NCI-H82 (cell line): Measurements from ENCODE around the gene THOP1.

Source experiments
- DNase-seq: peaks from one replicate; lab custom pipeline; 2025; lab: John Stamatoyannopoulos, UW

THOP1 gene

DNA sequence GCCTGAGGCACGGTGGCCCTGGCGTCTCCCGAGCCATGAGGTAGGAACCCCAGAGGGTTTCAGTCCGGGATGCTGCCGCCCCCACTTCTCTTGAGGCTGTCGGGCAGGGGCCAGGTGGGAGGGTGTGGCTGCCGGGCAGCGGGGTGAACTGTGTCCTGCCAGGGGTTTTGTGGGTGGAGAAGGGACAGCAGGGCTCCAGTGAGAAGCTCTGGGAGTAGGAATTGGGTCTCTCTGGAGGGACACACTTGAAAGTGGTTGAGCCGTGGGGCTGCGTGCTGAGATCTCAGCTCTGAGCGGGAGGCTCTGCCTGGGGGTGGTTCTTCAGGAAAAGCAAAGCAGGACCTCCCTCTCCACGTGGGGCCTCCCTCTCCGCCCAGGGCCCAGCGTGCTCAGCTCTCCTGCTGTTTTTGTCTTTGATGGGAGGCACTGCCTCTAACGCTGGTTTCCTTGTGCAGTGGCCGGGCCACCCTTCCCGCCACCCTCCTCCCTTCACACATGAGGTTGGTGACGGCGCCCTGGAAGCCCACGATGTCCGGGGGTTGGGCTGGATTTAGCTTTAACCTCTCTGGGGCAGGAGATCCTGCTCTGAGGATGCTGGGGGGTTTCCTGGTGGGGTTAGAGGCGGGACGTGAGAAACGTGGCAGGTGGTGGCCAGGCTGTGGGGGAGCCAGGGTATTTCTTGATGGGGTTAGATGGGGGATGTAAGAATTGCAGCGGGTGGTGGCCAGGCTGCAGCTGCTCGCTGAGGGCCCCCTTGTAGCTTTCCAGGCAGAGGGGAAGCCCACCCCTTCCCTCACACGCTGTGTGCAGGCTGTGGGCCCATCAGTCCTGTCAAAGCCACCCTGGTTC, 19.1 kb downstream of the THOP1 start:
- DNase-seq, result no peak

DNA sequence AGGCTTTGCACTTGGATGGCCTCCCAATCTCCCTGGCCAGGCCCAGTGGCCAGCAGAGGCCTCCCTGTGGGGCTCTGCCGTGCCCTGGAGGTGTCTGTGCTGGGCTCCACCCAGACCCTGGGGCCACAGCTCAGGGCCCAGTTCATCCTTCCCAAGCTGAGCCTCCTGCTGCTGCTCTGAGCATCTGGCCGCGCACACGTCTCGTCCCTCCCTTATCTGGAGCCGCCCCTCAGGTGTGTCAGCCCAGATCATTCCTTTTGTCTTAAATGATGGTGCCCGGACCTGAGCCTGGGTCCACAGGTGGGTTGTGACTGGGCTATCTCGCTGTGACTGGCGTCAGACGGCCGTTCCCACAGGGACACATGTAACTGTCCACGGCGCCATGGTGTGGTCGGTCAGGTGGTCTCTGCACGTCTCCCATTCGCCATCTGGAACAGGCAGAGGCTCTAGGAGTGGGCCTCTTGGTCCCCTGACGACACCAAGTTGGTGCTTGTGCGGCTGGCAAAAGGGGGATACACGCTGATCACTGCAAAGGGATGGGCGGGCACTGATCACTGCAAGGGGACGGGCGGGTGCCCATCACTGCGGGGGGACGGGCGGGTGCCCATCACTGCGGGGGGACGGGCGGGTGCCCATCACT, 20.1 kb downstream of the THOP1 start:
- DNase-seq, result no peak

DNA sequence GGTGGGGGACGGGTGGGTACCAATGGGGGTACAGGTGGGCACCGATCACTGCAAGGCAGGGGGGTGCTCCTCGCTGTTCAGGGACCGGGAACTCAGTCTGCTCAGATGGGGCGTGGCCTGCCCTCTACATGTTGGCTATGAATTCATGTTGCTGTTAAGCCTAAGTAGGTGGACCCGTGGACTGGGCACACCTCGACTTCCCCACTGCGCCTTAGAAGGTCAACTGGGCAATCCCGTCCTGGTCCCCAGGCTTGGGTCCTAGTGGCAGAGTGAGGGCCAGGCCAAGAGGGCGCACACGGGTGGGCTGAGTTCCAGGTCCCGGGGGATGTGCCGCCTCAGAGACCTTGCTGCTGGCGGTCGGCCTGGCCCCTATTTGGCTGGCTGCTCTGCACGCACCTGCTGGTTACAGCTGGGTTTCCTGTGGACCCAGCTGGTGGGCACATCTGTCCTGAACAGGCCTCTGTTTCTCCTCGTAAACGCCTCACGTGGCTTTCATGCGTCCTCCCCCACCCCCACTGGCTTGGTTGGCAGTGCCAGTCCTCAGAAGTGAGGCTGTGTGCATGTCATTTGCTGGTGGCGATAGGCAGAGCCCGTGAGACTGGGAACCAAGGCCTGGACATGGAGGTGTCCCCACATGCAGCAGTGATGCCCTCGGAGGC, 20.8 kb downstream of the THOP1 start:
- DNase-seq, result no peak

DNA sequence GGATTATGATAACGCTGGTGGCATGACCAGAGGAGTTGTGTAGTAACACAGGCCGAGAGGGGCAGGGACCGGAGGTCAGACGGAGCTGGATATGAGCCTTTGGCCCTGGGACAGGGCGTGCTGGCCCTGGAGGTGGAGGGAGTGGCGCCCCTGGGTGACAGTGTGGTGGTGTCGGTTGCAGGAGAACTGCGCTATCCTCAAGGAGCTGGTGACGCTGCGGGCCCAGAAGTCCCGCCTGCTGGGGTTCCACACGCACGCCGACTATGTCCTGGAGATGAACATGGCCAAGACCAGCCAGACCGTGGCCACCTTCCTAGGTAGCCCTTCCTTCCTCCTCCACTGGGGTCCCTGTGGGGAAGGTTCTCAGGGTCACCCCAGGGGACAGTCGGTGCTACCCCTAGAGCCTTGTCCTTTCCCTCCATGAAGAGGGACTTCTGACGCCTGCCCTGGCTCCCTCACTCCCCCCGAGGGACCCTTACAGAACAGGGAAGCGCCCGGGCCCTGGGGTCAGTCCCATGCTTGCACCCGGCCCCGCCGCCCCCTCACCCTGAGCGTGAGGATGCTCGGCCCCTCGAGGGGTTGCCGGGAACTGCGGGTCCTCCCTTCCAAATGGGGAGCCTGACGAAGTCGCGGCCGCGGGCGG, 21.6 kb downstream of the THOP1 start:
- DNase-seq, result no peak

DNA sequence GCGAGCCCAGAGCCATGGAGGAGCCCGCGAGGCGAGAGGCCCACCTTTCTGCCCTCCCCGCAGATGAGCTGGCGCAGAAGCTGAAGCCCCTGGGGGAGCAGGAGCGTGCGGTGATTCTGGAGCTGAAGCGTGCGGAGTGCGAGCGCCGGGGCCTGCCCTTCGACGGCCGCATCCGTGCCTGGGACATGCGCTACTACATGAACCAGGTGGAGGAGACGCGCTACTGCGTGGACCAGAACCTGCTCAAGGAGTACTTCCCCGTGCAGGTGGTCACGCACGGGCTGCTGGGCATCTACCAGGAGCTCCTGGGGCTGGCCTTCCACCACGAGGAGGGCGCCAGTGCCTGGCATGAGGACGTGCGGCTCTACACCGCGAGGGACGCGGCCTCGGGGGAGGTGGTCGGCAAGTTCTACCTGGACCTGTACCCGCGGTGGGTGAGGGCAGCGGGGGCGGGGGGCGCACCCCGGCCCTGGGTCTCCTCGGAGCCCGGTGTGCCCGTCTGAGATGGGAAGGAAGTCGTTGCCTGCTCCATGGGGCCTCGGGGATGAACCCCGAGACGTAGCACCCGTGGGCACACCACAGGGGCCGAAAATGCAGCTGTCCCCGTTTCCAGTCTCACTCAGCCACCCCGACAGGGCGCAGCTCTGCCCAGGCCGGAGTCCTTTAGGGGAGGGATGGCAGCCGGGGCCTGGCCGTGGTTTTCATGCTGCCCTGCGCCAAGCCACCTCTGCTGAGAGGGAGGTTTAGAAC, 22.3 kb downstream of the THOP1 start:
- no peak for DNase-seq

DNA sequence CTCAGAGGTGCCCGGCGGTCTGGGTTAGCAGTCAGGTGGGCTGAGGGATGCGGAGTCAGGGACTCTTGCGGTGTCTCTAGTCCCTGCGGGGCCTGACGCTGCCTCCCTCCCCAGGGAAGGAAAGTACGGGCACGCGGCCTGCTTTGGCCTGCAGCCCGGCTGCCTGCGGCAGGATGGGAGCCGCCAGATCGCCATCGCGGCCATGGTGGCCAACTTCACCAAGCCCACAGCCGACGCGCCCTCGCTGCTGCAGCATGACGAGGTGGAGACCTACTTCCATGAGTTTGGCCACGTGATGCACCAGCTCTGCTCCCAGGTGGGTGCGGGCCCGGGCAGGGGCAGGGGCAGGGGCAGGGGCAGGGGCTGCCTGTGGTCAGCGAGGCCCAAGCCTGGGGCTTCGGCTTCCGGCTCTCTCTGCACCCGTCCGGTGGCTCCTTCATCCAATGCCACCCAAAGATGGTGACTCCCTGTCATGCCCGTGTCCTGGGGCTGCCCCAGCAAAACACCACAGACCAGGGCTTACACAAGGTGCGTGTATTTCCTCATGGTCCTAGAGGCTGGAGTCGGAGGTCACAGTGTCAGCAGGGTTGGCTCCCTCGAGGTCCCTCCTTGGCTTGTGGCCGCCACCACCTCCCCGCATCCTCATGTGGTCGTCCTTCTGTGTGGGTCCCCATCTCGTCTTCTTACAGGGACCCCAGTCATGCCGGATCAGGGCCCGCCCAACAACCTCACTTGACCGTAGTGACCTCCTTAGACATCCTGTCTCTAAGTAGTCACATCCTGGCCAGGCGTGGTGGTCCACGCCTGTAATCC, 23.0 kb downstream of the THOP1 start:
- no peak for DNase-seq

DNA sequence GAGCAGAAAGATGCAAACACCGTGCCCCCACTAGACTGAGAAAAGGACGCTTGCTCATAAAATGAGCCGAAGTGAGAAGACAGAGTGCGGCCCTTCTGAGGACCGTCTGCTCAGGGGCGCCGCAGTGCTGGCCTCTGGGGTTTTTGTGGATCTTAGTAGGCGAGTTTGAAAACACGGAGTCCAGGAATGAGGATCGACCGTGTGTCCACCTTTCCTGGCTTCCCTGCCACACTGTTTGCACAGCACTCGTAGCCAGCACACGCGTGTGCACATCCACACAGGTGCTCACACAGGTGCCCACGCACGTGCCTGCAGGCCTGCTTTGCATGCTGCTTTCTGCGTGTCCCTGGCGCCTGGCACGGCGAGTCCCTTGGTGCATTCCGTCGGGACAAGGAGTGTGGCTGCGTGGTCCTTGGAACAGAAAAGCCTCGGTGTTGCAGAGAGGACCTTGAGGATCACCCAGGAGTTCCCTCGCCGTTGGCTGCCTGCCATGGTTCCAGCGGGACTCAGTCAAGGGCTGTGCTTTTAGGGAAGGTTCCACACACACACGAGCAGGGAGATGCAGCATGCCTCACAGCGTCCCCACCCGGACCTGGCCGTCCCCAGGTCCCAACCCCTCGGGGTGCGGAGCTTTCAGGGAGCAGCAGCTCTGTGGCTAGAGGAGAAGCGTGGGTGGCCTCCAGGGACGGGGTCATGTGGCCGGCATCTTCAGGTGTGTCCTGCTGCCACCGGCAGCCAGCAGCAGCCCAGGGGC, 24.3 kb downstream of the THOP1 start:
- no peak for DNase-seq

DNA sequence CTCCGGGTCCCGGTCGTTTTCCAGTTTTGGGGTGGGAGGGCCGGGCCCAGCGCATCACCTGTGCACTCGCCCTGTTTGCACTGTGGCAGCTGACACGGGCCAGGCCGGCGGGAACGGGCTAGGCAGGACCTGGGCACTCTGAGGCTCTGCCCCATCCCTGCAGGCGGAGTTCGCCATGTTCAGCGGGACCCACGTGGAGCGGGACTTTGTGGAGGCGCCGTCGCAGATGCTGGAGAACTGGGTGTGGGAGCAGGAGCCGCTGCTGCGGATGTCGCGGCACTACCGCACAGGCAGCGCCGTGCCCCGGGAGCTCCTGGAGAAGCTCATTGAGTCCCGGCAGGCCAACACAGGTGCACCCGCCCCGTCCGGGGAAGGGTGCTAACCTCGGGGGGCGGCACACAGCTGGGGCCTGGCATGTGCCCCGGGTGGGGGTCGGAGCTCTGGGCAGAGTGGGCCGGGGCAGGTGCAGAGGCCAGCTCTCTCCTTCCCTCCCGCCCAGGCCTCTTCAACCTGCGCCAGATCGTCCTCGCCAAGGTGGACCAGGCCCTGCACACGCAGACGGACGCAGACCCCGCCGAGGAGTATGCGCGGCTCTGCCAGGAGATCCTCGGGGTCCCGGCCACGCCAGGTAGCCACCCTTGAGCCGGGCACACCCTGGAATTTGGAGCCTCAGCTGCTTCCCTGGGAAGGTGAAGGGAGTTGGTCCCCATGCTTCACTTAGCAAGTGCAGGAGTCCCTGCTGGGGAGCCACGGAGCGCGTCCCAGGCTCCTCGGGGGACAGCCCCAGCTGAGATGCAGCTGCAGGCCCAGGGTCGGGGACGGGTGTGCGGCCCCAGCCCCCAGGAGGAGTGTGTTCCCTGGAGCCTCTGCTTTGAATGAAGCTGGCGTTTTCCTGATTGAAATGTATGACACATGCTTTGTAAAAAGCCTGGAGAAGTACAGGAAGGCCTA, 25.1 kb downstream of the THOP1 start:
- no peak for DNase-seq

DNA sequence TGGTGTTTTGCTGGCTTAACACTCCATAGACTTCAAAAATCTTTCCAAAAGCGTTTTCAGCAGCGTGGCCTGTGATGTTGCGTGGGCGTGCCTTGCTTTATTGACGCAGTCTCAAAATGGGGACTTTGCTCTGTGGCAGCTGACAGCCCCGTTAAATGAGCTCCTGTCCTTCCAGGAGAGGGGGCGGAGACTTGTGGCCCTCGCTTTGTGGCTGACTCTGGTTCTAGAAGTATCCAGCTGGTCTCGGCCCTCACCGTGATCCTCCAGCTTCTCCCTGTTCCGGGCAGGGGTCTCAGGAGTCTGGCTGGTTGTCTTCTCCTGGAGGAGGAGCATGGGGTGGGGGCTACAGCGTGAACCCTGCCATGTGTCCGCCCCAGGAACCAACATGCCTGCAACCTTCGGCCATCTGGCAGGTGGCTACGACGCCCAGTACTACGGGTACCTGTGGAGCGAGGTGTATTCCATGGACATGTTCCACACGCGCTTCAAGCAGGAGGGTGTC, 26.0 kb downstream of the THOP1 start:
- no peak for DNase-seq

DNA sequence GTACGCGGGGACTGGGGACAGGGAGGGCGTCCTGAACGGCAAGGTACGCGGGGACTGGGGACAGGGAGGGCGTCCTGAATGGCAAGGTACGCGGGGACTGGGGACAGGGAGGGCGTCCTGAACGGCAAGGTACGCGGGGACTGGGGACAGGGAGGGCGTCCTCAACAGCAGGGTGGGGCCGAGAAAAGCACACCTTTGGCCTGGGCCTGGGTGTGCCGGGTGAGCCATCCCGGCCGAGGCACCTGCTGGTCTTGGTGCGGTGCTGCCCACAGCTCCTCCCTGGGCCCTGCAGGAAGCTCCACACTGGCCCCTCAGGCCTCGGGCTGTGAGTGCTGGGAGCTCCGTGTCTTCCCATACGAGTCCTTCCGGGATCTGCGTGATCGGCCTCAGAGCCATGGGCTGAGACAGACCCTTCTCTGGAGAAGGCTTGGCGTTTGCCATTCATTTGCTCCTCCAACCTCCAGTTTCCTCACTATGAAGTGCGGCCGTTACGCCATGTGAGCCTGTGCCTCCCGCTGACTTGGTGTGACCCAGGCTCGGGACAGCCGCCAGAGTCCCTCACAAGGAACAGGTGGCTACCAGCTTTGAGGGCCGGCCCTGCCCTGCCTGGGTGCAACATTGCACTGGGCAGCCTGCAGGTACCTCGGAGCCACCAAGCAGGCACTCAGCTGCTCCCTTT, 26.6 kb downstream of the THOP1 start:
- no peak for DNase-seq

DNA sequence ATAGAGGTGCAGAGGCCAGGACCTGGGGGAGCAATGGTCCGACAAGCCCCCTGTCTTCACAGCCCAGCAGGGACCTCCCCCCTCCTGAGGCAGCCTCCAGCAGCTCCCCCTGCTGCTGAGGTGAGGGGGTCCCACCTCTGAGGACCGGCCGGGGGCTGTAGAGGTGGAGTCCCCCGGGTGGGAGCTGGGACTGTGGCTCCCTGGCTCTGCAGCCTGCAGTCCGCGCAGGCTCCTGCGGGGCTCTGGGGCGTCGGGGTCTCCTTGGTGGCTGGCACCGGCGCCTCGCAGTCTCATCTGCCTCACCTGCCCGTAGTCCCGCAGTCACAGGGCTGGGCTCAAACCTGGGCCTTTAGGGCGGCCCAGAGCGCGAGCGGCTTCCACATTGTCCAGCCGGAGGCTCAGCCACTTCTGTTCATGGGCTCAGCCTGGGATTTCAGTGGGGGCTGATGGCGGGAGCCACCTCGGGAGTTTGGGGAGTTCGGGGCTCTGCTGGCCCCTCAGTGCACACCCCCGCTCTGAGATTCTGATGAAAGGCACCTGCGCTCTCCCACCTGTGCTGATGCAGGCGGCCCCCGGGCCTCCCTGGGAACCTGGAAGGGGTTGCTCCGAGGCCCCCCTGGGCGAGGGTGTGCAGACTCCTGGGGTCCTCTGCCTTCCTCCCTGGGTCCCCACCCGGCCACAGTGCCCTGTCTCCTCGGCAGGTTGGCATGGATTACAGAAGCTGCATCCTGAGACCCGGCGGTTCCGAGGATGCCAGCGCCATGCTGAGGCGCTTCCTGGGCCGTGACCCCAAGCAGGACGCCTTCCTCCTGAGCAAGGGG, 27.3 kb downstream of the THOP1 start:
- no peak for DNase-seq

DNA sequence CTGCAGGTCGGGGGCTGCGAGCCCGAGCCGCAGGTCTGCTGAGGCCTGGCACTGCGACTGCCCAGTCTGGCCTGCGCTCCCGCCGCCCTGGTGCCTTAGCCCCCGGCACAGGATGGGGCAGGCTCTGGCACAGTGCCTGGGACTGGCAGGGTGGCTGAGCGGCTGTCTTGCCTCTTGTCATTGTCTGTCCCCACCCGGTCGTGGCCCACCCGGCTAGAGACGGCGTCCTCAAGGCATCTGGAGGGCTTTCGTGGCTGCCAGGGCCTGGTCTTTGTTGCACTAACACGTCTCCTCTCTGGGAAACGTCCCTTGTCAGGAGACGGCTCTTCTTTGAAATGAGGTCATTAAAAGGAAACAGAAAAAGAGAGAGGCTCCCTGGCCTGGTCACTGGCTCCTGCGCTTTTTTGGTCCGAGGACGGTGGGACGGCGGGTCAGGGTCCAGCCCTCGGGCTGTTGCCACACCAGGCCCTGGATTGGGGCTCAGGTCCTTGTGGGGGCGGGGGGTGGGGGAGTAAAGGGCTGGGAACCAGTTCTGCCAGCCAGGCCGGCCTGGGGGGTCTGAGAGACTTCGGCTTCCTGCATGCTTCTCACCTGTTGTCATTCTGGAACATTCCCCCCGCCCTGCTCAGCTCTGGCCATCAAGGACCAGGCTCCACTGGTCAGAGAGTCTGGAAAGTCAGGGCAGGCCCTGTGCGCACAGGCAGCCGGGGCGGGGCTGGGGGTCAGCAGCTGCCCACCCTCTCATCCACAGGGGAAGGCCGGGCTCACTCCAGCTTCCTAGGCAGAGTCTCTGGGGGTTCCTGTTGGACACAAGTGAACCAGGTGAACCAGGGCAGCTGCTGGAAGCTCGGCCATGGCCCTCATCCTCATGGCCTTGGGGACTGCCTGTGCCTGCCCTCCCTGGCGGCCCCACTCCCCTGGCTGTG, 28.2 kb downstream of the THOP1 start:
- no peak for DNase-seq

DNA sequence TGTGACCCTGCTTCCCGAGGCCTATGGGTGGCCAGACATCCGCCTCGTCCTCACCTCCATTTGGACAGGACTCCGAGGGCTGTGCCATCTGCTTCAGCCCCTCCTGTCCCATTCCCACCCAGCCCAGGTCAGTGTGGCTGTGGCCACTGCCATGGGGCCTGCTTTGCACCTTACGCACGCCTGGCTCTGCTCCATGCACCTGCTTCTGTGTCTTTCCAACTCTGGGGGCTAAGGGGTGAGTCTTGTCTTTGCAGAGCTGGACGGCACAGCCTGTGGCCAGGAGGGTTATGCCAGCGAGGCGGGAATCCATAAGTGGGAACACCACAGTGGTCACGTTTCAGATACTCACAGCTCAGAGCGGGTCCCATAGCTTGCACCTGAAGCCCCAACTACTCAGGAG, 29.1 kb downstream of the THOP1 start:
- no peak for DNase-seq

DNA sequence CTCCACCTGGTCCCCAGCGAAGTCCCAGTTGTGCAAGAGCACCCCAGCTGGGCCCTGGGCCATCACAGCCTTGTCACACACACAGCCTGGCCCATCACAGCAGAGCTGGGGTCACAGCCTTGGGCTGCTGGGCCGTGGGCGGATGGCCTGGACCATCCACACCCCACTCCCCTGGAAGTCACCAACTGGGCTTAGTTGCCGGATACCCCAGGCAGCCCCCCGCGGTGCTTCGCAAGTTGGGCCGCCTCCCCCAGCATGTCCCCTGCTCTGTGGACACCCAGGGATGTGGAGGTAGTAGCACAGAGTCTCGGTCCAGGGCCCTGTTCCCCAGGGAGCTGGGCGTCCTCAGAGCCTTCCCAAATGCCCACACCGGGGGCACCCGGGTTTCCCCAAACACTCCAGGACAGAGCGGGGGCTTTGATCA, 29.9 kb downstream of the THOP1 start:
- no peak for DNase-seq

DNA sequence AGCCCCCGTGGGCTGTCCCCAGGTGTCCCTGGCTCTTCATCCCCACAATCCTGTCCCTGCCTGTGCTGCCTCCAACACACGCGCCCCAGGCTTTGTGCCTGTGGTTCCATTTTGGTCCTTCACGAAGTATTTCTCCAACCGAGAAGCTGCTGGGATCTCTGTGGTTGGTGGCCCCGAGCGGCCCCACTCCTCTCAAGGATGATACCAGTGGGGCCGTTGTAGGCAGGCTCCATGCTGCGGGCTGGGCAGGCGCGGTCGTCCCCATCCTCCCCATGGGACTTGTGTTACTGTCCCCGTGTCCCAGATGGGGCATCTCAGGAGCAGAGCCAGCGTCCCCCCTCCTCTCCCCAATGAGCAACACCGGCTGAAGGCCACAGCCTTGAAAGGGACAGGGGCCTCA, 30.6 kb downstream of the THOP1 start:
- DNase-seq, result no peak

DNA sequence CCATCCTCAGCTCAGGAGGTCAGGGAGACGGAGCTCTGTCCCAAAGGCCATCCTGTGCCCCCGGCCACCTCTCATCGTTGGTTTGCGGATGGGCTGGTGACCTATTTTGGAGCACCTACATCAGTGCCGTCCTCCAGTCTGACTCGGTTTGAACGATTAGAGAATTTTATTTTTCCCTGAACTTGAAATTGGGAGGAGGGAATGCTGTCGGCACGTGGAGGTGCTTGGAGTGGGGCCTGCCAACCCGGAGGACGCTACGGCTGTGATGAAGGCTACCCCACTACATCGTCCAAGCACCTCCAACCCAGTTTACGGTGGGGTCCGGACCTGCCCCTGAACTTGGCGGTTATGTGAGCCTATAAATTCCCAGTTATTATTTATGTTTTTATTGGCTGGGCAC, 31.3 kb downstream of the THOP1 start:
- DNase-seq, result no peak
